ENCODE results near the gene PPP1R1B. TPM values are rescaled to one million over a fixed set of nuclear protein-coding genes. Genes with fewer than 3 reads are reported as not detected.

PPP1R1B gene
- total and polyA plus RNA-seq, 12 donors: 0.32 to 58.0 (median 13.0) TPM; not detected in 1

- intact Hi-C loops (cut with DNase I): no loop called here
- Histone ChIP-seq H3K4me3 (no peak overlapping the region), H3K27ac (no peak overlapping the region)
These were observed 7.6 kb upstream of the PPP1R1B start for GRCh38 chr17:39618956-39619785.

GRCh38 chr17:39619786-39620101 is 7.0 kb upstream of the PPP1R1B start:
- Histone ChIP-seq H3K4me1 (replicated peaks in 1 of 2) (peaks cover 6 to 14% of the 10 kb centered on the region in 2 donors), H3K9me3 (replicated peaks in 1 of 3) (no peaks in the 10 kb centered on the region), H3K27me3 (peaks cover 3% of the 10 kb centered on the region), H3K27ac (no peak overlapping the region), H3K4me3 (no peak overlapping the region), H3K36me3 (replicated peaks in 1 of 2) (no peaks in the 10 kb centered on the region)
- no peak for DNase-seq
- 64 to 86% (median 79%) methylated on average over 1 of the region's 1 CpG for WGBS, 4 donors
- TF ChIP-seq POLR2A (IDR thresholded peaks at IDR 0.05) (no peak), CTCF (IDR thresholded peaks at IDR 0.05) (no peak)
- intact Hi-C loops (cut with DNase I): loop anchor here in 1 of 2 donors (2.0 kb wide), 1 partner anchor 137 kb away; no protein-coding TSS in a partner anchor

More at GRCh38 chr17:39618956-39619785, 7.6 kb upstream of the PPP1R1B start:
- TF ChIP-seq CTCF (IDR thresholded peaks at IDR 0.05): no peak
- TF ChIP-seq POLR2A (IDR thresholded peaks at IDR 0.05): no peak
- Histone ChIP-seq H3K36me3 (replicated peaks in 1 of 2) (no peaks in the 10 kb centered on the region), H3K9me3 (replicated peaks in 1 of 3) (no peaks in the 10 kb centered on the region), H3K4me1 (replicated peaks in 1 of 2) (peaks cover 6 to 14% of the 10 kb centered on the region in 2 donors), H3K27me3 (no peaks in the 10 kb centered on the region)
- WGBS, 4 donors: 38 to 63% (median 54%) methylated on average over 7 to 13 of the region's 13 CpGs
- DNase-seq: no peak

GRCh38 chr17:39621523-39622379 is 5.0 kb upstream of the PPP1R1B start:
- Histone ChIP-seq H3K4me1 (replicated peaks in 1 of 2) (peaks cover 8 to 14% of the 10 kb centered on the region in 2 donors), H3K36me3 (replicated peaks in 1 of 2) (no peaks in the 10 kb centered on the region), H3K27me3 (peaks cover 7% of the 10 kb centered on the region), H3K4me3 (no peak overlapping the region), H3K27ac (peak overlapping the region in 1 of 5 donors; percentile 12), H3K9me3 (replicated peaks in 1 of 3) (no peaks in the 10 kb centered on the region)
- TF ChIP-seq CTCF (IDR thresholded peaks at IDR 0.05) (peak; percentile 96 to 100 (median 100)), POLR2A (IDR thresholded peaks at IDR 0.05) (no peak)
- intact Hi-C loops (cut with DNase I): loop anchor here (2.0 kb wide), 3 partner anchors 47 to 135 kb away; partner anchors contain the start of gene PNMT (in 1 of the 2)
- peak; percentile 76 to 97 (median 89) for DNase-seq
- 10 to 12% (median 11%) methylated on average over 25 to 26 of the region's 26 CpGs for WGBS, 4 donors

Data from adrenal gland (tissue), 12 donors.